ENCODE measurements around the gene DDX46. TPM values are rescaled to one million over a fixed set of nuclear protein-coding genes. Genes with fewer than 3 reads are reported as not detected.
A peak's percentile ranks its signal among the peaks of the same experiment; 100 is the strongest.
"Not testable (repeated sequence)": the region's sequence is repeated elsewhere in the genome, so short reads cannot be mapped to it uniquely, and the experiment has no call there.

Gene DDX46
- total RNA-seq, 1 experiment from 2014 or later = 128 TPM

- DNase-seq (ENCODE audit: low spot score) = peak; percentile 70
- POLR2A ChIA-PET (ENCODE audit: low non-redundant PET) = no interaction called here
- peaks cover 48% of the 10 kb centered on the region for H3K36me3 ChIP-seq (ENCODE audit: insufficient read depth, low read length, poor library complexity, severe bottlenecking)
- CTCF ChIA-PET = interaction anchor here (0.6 to 1.0 kb wide), 3 partner anchors 8 to 324 kb away, joined by 3 to 6 read pairs (median 3); no protein-coding TSS in a partner anchor
- TF ChIP-seq EZH2 (IDR thresholded peaks at IDR 0.05; ENCODE audit: borderline replicate concordance, low read depth, low read length, poor library complexity, severe bottlenecking) = no peak
- TF ChIP-seq CTCF (conservative IDR thresholded peaks at IDR 0.05; ENCODE audit: low read depth, low read length) = peak; percentile 66
- BruUV-seq (replicated peaks) = no TSS peak
- no peak overlapping the region for H3K4me3 ChIP-seq (ENCODE audit: low read depth, low read length, poor library complexity, severe bottlenecking)
- H3K9me3 ChIP-seq (ENCODE audit: low read depth, low read length, poor library complexity, severe bottlenecking) = no peaks in the 10 kb centered on the region
- H3K4me1 ChIP-seq (ENCODE audit: insufficient read depth, low read length, poor library complexity, severe bottlenecking) = peaks cover 17% of the 10 kb centered on the region
- H3K27ac ChIP-seq (ENCODE audit: low read depth, low read length, poor library complexity, severe bottlenecking) = no peak overlapping the region
- H3K27me3 ChIP-seq (replicated peaks; ENCODE audit: insufficient read depth, low read depth, low read length, poor library complexity) = no peaks in the 10 kb centered on the region
- intact Hi-C loops (cut with micrococcal nuclease; ENCODE audit: unreplicated experiment) = loop anchor here (2.0 kb wide), 2 partner anchors 93 to 113 kb away; partner anchors contain the start of genes CAMLG and DDX46
Measured at GRCh38 chr5:134851307-134851923, 92.8 kb downstream of the DDX46 start.

DNA sequence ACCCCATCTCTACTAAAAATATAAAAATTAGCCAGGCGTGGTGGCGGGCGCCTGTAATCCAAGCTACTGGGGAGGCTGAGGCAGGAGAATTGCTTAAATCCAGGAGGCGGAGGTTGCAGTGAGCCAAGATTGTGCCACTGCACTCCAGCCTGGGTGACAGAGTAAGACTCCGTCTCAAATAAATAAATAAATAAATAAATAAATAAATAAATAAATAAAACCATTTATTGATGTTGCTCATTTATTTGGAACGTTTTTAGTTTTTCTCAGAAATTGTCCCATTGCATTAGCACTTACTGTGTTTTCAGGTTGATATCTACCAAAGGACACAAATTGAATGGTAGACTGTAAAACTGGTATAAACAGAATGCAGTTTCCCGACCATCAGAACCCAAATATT, 97.9 kb downstream of the DDX46 start:
- H3K9me3 ChIP-seq (ENCODE audit: low read depth, low read length, poor library complexity, severe bottlenecking); H3K27ac ChIP-seq (ENCODE audit: low read depth, low read length, poor library complexity, severe bottlenecking); DNase-seq (ENCODE audit: low spot score); H3K4me3 ChIP-seq (ENCODE audit: low read depth, low read length, poor library complexity, severe bottlenecking); intact Hi-C loops (cut with micrococcal nuclease; ENCODE audit: unreplicated experiment); H3K27me3 ChIP-seq (replicated peaks; ENCODE audit: insufficient read depth, low read depth, low read length, poor library complexity); CTCF ChIA-PET; H3K4me1 ChIP-seq (ENCODE audit: insufficient read depth, low read length, poor library complexity, severe bottlenecking); BruUV-seq (replicated peaks); POLR2A ChIA-PET (ENCODE audit: low non-redundant PET): not testable (repeated sequence)
- H3K36me3 ChIP-seq (ENCODE audit: insufficient read depth, low read length, poor library complexity, severe bottlenecking) = peaks cover 73% of the 10 kb centered on the region

GRCh38 chr5:134857401-134857800, 98.8 kb downstream of the DDX46 start:
- POLR2A ChIA-PET (ENCODE audit: low non-redundant PET) = no interaction called here
- Histone ChIP-seq H3K4me3 (ENCODE audit: low read depth, low read length, poor library complexity, severe bottlenecking) (no peak overlapping the region), H3K9me3 (ENCODE audit: low read depth, low read length, poor library complexity, severe bottlenecking) (no peaks in the 10 kb centered on the region), H3K36me3 (ENCODE audit: insufficient read depth, low read length, poor library complexity, severe bottlenecking) (peaks cover 69% of the 10 kb centered on the region), H3K4me1 (ENCODE audit: insufficient read depth, low read length, poor library complexity, severe bottlenecking) (no peaks in the 10 kb centered on the region), H3K27me3 (replicated peaks; ENCODE audit: insufficient read depth, low read depth, low read length, poor library complexity) (no peaks in the 10 kb centered on the region), H3K27ac (ENCODE audit: low read depth, low read length, poor library complexity, severe bottlenecking) (no peak overlapping the region)
- no TSS peak for BruUV-seq (replicated peaks)
- intact Hi-C loops (cut with micrococcal nuclease; ENCODE audit: unreplicated experiment) = no loop called here
- DNase-seq (ENCODE audit: low spot score) = no peak
- CTCF ChIA-PET = no interaction called here
- no peak for TF ChIP-seq EZH2 (IDR thresholded peaks at IDR 0.05; ENCODE audit: borderline replicate concordance, low read depth, low read length, poor library complexity, severe bottlenecking)
- no peak for TF ChIP-seq CTCF (conservative IDR thresholded peaks at IDR 0.05; ENCODE audit: low read depth, low read length)

GRCh38 chr5:134864707-134865106, 106.1 kb downstream of the DDX46 start:
- Histone ChIP-seq H3K27me3 (replicated peaks; ENCODE audit: insufficient read depth, low read depth, low read length, poor library complexity) (no peaks in the 10 kb centered on the region), H3K4me1 (ENCODE audit: insufficient read depth, low read length, poor library complexity, severe bottlenecking) (no peaks in the 10 kb centered on the region), H3K9me3 (ENCODE audit: low read depth, low read length, poor library complexity, severe bottlenecking) (no peaks in the 10 kb centered on the region), H3K27ac (ENCODE audit: low read depth, low read length, poor library complexity, severe bottlenecking) (no peak overlapping the region), H3K36me3 (ENCODE audit: insufficient read depth, low read length, poor library complexity, severe bottlenecking) (peaks cover 14% of the 10 kb centered on the region), H3K4me3 (ENCODE audit: low read depth, low read length, poor library complexity, severe bottlenecking) (no peak overlapping the region)
- ChIA-PET POLR2A (ENCODE audit: low non-redundant PET) (no interaction called here), CTCF (no interaction called here)
- no peak for DNase-seq (ENCODE audit: low spot score)
- no TSS peak for BruUV-seq (replicated peaks)
- intact Hi-C loops (cut with micrococcal nuclease; ENCODE audit: unreplicated experiment) = no loop called here
- no peak for TF ChIP-seq EZH2 (IDR thresholded peaks at IDR 0.05; ENCODE audit: borderline replicate concordance, low read depth, low read length, poor library complexity, severe bottlenecking)
- no peak for TF ChIP-seq CTCF (conservative IDR thresholded peaks at IDR 0.05; ENCODE audit: low read depth, low read length)

Measured in A673 (cell line).